Naive B cell (primary cell): ENCODE results near the gene SLC10A6. TPM values are rescaled to one million over a fixed set of nuclear protein-coding genes. Genes with fewer than 3 reads are reported as not detected.

Experiments used
- ATAC-seq, 2 donors: fragments of 150-1000 bp; cut with Tn5 transposase; 2 replicates each; pipeline ENCODE4 v1.10.0; 2021; ENCODE audit warnings: low read depth in 2 of 2, mild to moderate bottlenecking in 2 of 2, moderate library complexity in 2 of 2
- DNase-seq: peaks from one replicate; pipeline ENCODE4 v3.0.0; 2022
- H3K27ac Mint-ChIP-seq, 6 donors: one replicate each; pipeline ENCODE4 v1.8.0; 2020 to 2022; ENCODE audit warnings: mild to moderate bottlenecking in 6 of 6, mixed read lengths in 6 of 6, moderate library complexity in 5 of 6, inconsistent platforms in 2 of 6
- H3K27me3 Mint-ChIP-seq, 3 donors: one replicate each; pipeline ENCODE4 v1.8.0; 2021 to 2022; ENCODE audit warnings: mixed read lengths in 3 of 3, mild to moderate bottlenecking in 1 of 3
- H3K36me3 Mint-ChIP-seq, 2 donors: one replicate each; pipeline ENCODE4 v1.8.0; 2020 to 2022; ENCODE audit warnings: mixed read lengths in 2 of 2, inconsistent platforms in 1 of 2, mild to moderate bottlenecking in 1 of 2
- H3K4me1 Mint-ChIP-seq, 3 donors: one replicate each; pipeline ENCODE4 v1.8.0; 2020 to 2022; ENCODE audit warnings: mixed read lengths in 3 of 3, inconsistent platforms in 1 of 3, mild to moderate bottlenecking in 1 of 3, moderate library complexity in 1 of 3
- H3K4me3 Mint-ChIP-seq, 8 donors: one replicate each; pipeline ENCODE4 v1.8.0; 2020 to 2022; ENCODE audit warnings: mild to moderate bottlenecking in 8 of 8, mixed read lengths in 8 of 8, moderate library complexity in 8 of 8, inconsistent platforms in 2 of 8
- H3K9me3 Mint-ChIP-seq, 7 donors: one replicate each; pipeline ENCODE4 v1.8.0; 2020 to 2022; ENCODE audit warnings: mixed read lengths in 7 of 7, mild to moderate bottlenecking in 5 of 7, inconsistent platforms in 2 of 7, moderate library complexity in 1 of 7
- polyA plus RNA-seq, 6 donors: library from polyadenylated mRNA; unstranded; fragments of 300-500 nt; fragmentation: Illumina TruSeq; gene quantifications; one replicate each; pipeline ENCODE4 v1.2.3, GENCODE V29; 2021; ENCODE audit warnings: low read depth in 6 of 6

The SLC10A6 gene
- polyA plus RNA-seq, 6 donors from 2014 or later: not detected

GRCh38 chr4:86810847-86811246 is 38.3 kb downstream of the SLC10A6 start:
- Mint-ChIP-seq H3K9me3 (peaks cover 0 to 14% (median 9%) of the 10 kb centered on the region in 7 donors), H3K4me1 (no peaks in the 10 kb centered on the region), H3K36me3 (peaks cover 1 to 4% of the 10 kb centered on the region in 2 donors), H3K27me3 (no peaks in the 10 kb centered on the region), H3K4me3 (no peak overlapping the region), H3K27ac (no peak overlapping the region)
- ATAC-seq (no peak), DNase-seq (no peak)

GRCh38 chr4:86809809-86810208 is 39.4 kb downstream of the SLC10A6 start:
- Mint-ChIP-seq H3K4me3 (no peak overlapping the region), H3K27ac (no peak overlapping the region)
- no peak for ATAC-seq

GRCh38 chr4:86791126-86791525 is 58.1 kb downstream of the SLC10A6 start:
- Mint-ChIP-seq H3K36me3 (no peaks in the 10 kb centered on the region), H3K9me3 (peaks cover 0 to 4% (median 3%) of the 10 kb centered on the region in 7 donors), H3K27me3 (no peaks in the 10 kb centered on the region), H3K4me3 (no peak overlapping the region), H3K27ac (no peak overlapping the region), H3K4me1 (no peaks in the 10 kb centered on the region)
- no peak for DNase-seq
- ATAC-seq: no peak

More at GRCh38 chr4:86809809-86810208, 39.4 kb downstream of the SLC10A6 start:
- no peak for DNase-seq
- no peaks in the 10 kb centered on the region for H3K4me1 Mint-ChIP-seq
- H3K27me3 Mint-ChIP-seq: no peaks in the 10 kb centered on the region
- H3K36me3 Mint-ChIP-seq: no peaks in the 10 kb centered on the region
- H3K9me3 Mint-ChIP-seq: peaks cover 0 to 5% (median 0%) of the 10 kb centered on the region in 7 donors

- DNase-seq: no peak
- Mint-ChIP-seq H3K4me3 (no peak overlapping the region), H3K36me3 (no peaks in the 10 kb centered on the region), H3K9me3 (peaks cover 0 to 3% (median 0%) of the 10 kb centered on the region in 7 donors), H3K4me1 (no peaks in the 10 kb centered on the region), H3K27me3 (no peaks in the 10 kb centered on the region), H3K27ac (no peak overlapping the region)
- no peak for ATAC-seq
Measured at GRCh38 chr4:86788826-86789225, 60.4 kb downstream of the SLC10A6 start.

GRCh38 chr4:86778175-86778574 is 71.0 kb downstream of the SLC10A6 start:
- ATAC-seq: no peak
- no peak for DNase-seq
- H3K4me3 Mint-ChIP-seq: no peak overlapping the region
- no peak overlapping the region for H3K27ac Mint-ChIP-seq
- no peaks in the 10 kb centered on the region for H3K4me1 Mint-ChIP-seq
- H3K9me3 Mint-ChIP-seq: peaks cover 0 to 3% (median 0%) of the 10 kb centered on the region in 7 donors
- peaks cover 0 to 6% (median 0%) of the 10 kb centered on the region in 3 donors for H3K27me3 Mint-ChIP-seq
- no peaks in the 10 kb centered on the region for H3K36me3 Mint-ChIP-seq

- Mint-ChIP-seq H3K27ac (no peak overlapping the region), H3K27me3 (peaks cover 0 to 6% (median 0%) of the 10 kb centered on the region in 3 donors), H3K36me3 (no peaks in the 10 kb centered on the region), H3K9me3 (peaks cover 0 to 3% (median 0%) of the 10 kb centered on the region in 7 donors), H3K4me3 (no peak overlapping the region), H3K4me1 (no peaks in the 10 kb centered on the region)
- ATAC-seq (no peak), DNase-seq (no peak)
Measured at GRCh38 chr4:86775061-86775460, 74.1 kb downstream of the SLC10A6 start.

Other genes with a start within 250 kb of the SLC10A6 start
- not detected for gene C4orf36, start 43.0 kb upstream of the SLC10A6 start, polyA plus RNA-seq
- 10 to 100 TPM; 33.1 to 72.0 (median 55.4) TPM for gene AFF1, start 85.6 kb upstream of the SLC10A6 start, polyA plus RNA-seq